Right renal pelvis (tissue), 4 donors: ENCODE measurements around the gene CHRNA9. TPM values are rescaled to one million over a fixed set of nuclear protein-coding genes. Genes with fewer than 3 reads are reported as not detected.

ENCODE experiments used
- DNase-seq, 4 donors: peaks; one replicate each; pipeline ENCODE4 v3.0.0-alpha.2; 2013; ENCODE audit warnings: low read depth in 4 of 4, low spot score in 3 of 4, missing footprints in 1 of 4
- polyA plus RNA-seq, 4 donors: library from polyadenylated mRNA; unstranded; fragments of 120-200 nt; gene quantifications; one replicate each; pipeline ENCODE4 v1.2.1, GENCODE V29; 2013; ENCODE audit not compliant: insufficient read length in 4 of 4

Gene CHRNA9
- polyA plus RNA-seq, 4 donors, result 0.80 to 1.2 (median 0.91) TPM

GRCh38 chr4:40331961-40332360 is 3.2 kb upstream of the CHRNA9 start:
- no peak for DNase-seq

- no peak for DNase-seq
Observed at GRCh38 chr4:40333921-40334352, 1.2 kb upstream of the CHRNA9 start.

- DNase-seq, result no peak
Observed at GRCh38 chr4:40335525-40335894, 377 bp downstream of the CHRNA9 start.

GRCh38 chr4:40337051-40337450 is 1.9 kb downstream of the CHRNA9 start:
- DNase-seq, result no peak

GRCh38 chr4:40337523-40337922 is 2.4 kb downstream of the CHRNA9 start:
- no peak for DNase-seq

GRCh38 chr4:40340030-40340429 is 4.9 kb downstream of the CHRNA9 start:
- no peak for DNase-seq

- DNase-seq, result no peak
Observed at GRCh38 chr4:40347472-40347871, 12.3 kb downstream of the CHRNA9 start.

GRCh38 chr4:40348000-40348399 is 12.9 kb downstream of the CHRNA9 start:
- DNase-seq, result no peak

GRCh38 chr4:40349561-40350198 is 14.5 kb downstream of the CHRNA9 start:
- DNase-seq, result no peak

- DNase-seq, result no peak
Observed at GRCh38 chr4:40350627-40351227, 15.6 kb downstream of the CHRNA9 start.

GRCh38 chr4:40354158-40354557 is 19.0 kb downstream of the CHRNA9 start:
- no peak for DNase-seq

- no peak for DNase-seq
Observed at GRCh38 chr4:40355131-40355530, 20.0 kb downstream of the CHRNA9 start.

GRCh38 chr4:40357738-40358137 is 22.6 kb downstream of the CHRNA9 start:
- no peak for DNase-seq

GRCh38 chr4:40361338-40361737 is 26.2 kb downstream of the CHRNA9 start:
- no peak for DNase-seq

- no peak for DNase-seq
Observed at GRCh38 chr4:40363382-40363920, 28.3 kb downstream of the CHRNA9 start.

GRCh38 chr4:40363945-40364344 is 28.8 kb downstream of the CHRNA9 start:
- no peak for DNase-seq

- no peak for DNase-seq
Observed at GRCh38 chr4:40365766-40366165, 30.6 kb downstream of the CHRNA9 start.

GRCh38 chr4:40367451-40367850 is 32.3 kb downstream of the CHRNA9 start:
- no peak for DNase-seq

GRCh38 chr4:40369437-40370274 is 34.5 kb downstream of the CHRNA9 start:
- no peak for DNase-seq

- DNase-seq, result no peak
Observed at GRCh38 chr4:40372651-40373050, 37.5 kb downstream of the CHRNA9 start.

- DNase-seq, result no peak
Observed at GRCh38 chr4:40373636-40374035, 38.5 kb downstream of the CHRNA9 start.
